ENCODE data around the gene TRMT11. TPM values are rescaled to one million over a fixed set of nuclear protein-coding genes. Genes with fewer than 3 reads are reported as not detected.

Gene TRMT11
- total RNA-seq, 1 experiment from 2014 or later: 17.9 TPM

DNA sequence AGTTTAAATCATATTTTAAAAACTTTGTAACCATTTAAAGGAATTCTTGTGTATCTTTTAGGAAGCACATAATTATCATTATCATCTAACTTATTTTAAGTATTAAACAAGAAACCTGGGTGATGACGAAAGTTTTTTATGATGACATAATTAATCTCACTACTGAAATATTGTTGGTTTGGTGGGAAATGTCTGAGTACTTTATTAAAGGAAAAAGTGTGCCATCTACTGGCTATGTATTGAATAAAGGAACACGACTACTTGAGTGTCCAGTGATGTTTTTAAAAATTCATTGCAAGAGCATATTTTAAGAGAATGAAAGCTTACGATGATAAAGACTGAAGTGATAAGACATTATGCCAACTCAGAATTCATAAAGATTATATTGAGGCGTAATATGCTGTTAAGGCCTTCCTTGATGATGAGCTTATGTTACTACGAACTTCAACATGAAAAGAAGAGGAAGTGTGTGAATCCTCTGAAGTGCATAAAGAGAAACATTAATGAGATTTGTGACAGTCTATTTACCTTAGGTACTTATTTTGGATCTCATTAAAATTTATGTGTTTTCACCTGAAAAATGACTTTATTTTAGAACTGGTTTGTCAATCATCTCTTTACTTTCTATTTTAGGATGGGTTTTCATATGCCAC, 12.0 kb upstream of the TRMT11 start:
- CTCF ChIA-PET: interaction anchor here (0.6 to 1.7 kb wide), 4 partner anchors 18 to 197 kb away, joined by 3 to 6 read pairs (median 4); partner anchors contain the start of genes HINT3 and NCOA7
- Histone ChIP-seq H3K4me3 (ENCODE audit: low read length) (no peak overlapping the region), H3K9me3 (ENCODE audit: low read length) (no peaks in the 10 kb centered on the region), H2AFZ (ENCODE audit: low read length) (no peak overlapping the region), H3K79me2 (ENCODE audit: low read length) (no peaks in the 10 kb centered on the region), H3K36me3 (ENCODE audit: low read depth, low read length) (no peaks in the 10 kb centered on the region), H3K27me3 (ENCODE audit: low read length) (no peaks in the 10 kb centered on the region), H3K27ac (ENCODE audit: low read length) (no peak overlapping the region), H4K20me1 (ENCODE audit: low read length) (no peaks in the 10 kb centered on the region), H3F3A (ENCODE audit: low read length, unreplicated experiment) (no peaks in the 10 kb centered on the region), H3K9ac (ENCODE audit: low read length) (no peak overlapping the region), H3K4me1 (ENCODE audit: insufficient read depth, low read length) (peaks cover 12% of the 10 kb centered on the region), H3K9me2 (replicated peaks; ENCODE audit: low read length) (no peaks in the 10 kb centered on the region), H3K4me2 (ENCODE audit: low read length) (no peak overlapping the region)
- POLR2A ChIA-PET (ENCODE audit: unreplicated experiment): no interaction called here
- TF ChIP-seq CTCF (conservative IDR thresholded peaks at IDR 0.05; ENCODE audit: low read depth, low read length) (peak; percentile 75), EZH2 (IDR thresholded peaks at IDR 0.05; ENCODE audit: low read length, unreplicated experiment) (no peak), EZH2phosphoT487 (IDR thresholded peaks at IDR 0.05; ENCODE audit: borderline replicate concordance, low read length) (no peak)
- intact Hi-C loops (cut with micrococcal nuclease): loop anchor here (1.0 to 5.0 kb wide), 4 partner anchors 17 to 662 kb away; no protein-coding TSS in a partner anchor
- no TSS peak for BruUV-seq (replicated peaks)
- DNase-seq (peak; percentile 61), ATAC-seq (no peak; the same call in 1 of the 2 replicates)

DNA sequence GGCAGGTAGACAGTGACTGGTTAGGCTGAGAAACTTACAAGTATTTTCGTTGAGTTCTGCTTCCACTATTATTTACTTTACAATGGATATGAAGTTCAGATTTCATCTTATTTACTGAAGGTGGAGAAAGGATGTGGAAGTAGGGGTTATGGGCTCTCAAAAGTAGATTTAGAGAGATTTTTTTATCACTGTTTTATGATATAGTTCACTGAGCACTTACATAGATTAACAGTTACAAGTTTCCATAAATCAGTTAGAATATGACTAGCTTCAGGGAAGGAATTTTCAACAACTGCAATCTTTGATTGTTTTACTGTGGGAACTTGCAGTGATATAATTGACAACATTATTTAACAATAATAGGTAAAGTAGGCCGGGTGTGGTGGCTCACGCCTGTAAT, 7.2 kb upstream of the TRMT11 start:
- Histone ChIP-seq H3K9me3 (ENCODE audit: low read length) (no peaks in the 10 kb centered on the region), H3K9me2 (replicated peaks; ENCODE audit: low read length) (no peaks in the 10 kb centered on the region), H3K4me3 (ENCODE audit: low read length) (no peak overlapping the region), H3K79me2 (ENCODE audit: low read length) (no peaks in the 10 kb centered on the region), H3K4me2 (ENCODE audit: low read length) (peak overlapping the region; percentile 45), H3K27ac (ENCODE audit: low read length) (peak overlapping the region; percentile 50), H3K36me3 (ENCODE audit: low read depth, low read length) (no peaks in the 10 kb centered on the region), H3K4me1 (ENCODE audit: insufficient read depth, low read length) (peaks cover 24% of the 10 kb centered on the region), H4K20me1 (ENCODE audit: low read length) (no peaks in the 10 kb centered on the region), H2AFZ (ENCODE audit: low read length) (no peak overlapping the region), H3F3A (ENCODE audit: low read length, unreplicated experiment) (no peaks in the 10 kb centered on the region), H3K9ac (ENCODE audit: low read length) (no peak overlapping the region), H3K27me3 (ENCODE audit: low read length) (no peaks in the 10 kb centered on the region)
- DNase-seq (no peak), ATAC-seq (peak; percentile 89)
- BruUV-seq (replicated peaks): no TSS peak
- TF ChIP-seq EZH2 (IDR thresholded peaks at IDR 0.05; ENCODE audit: low read length, unreplicated experiment) (no peak), EZH2phosphoT487 (IDR thresholded peaks at IDR 0.05; ENCODE audit: borderline replicate concordance, low read length) (no peak), CTCF (conservative IDR thresholded peaks at IDR 0.05; ENCODE audit: low read depth, low read length) (no peak)
- ChIA-PET CTCF (no interaction called here), POLR2A (ENCODE audit: unreplicated experiment) (no interaction called here)
- intact Hi-C loops (cut with micrococcal nuclease): no loop called here

- no peaks in the 10 kb centered on the region for H3K9me3 ChIP-seq (ENCODE audit: low read length)
- no peak for TF ChIP-seq CTCF (conservative IDR thresholded peaks at IDR 0.05; ENCODE audit: low read depth, low read length)
- TF ChIP-seq EZH2phosphoT487 (IDR thresholded peaks at IDR 0.05; ENCODE audit: borderline replicate concordance, low read length): no peak
- no peak for TF ChIP-seq EZH2 (IDR thresholded peaks at IDR 0.05; ENCODE audit: low read length, unreplicated experiment)
- H3K79me2 ChIP-seq (ENCODE audit: low read length): peaks cover 18% of the 10 kb centered on the region
- H4K20me1 ChIP-seq (ENCODE audit: low read length): no peaks in the 10 kb centered on the region
- no peak overlapping the region for H2AFZ ChIP-seq (ENCODE audit: low read length)
- ChIA-PET CTCF (no interaction called here), POLR2A (ENCODE audit: unreplicated experiment) (no interaction called here)
- ATAC-seq (no peak), DNase-seq (no peak)
- peaks cover 31% of the 10 kb centered on the region for H3K4me1 ChIP-seq (ENCODE audit: insufficient read depth, low read length)
- no TSS peak for BruUV-seq (replicated peaks)
- no peak overlapping the region for H3K4me2 ChIP-seq (ENCODE audit: low read length)
- H3K36me3 ChIP-seq (ENCODE audit: low read depth, low read length): no peaks in the 10 kb centered on the region
- no peak overlapping the region for H3K27ac ChIP-seq (ENCODE audit: low read length)
- intact Hi-C loops (cut with micrococcal nuclease): no loop called here
- H3K9me2 ChIP-seq (replicated peaks; ENCODE audit: low read length): no peaks in the 10 kb centered on the region
- no peak overlapping the region for H3K9ac ChIP-seq (ENCODE audit: low read length)
- H3F3A ChIP-seq (ENCODE audit: low read length, unreplicated experiment): no peaks in the 10 kb centered on the region
- no peak overlapping the region for H3K4me3 ChIP-seq (ENCODE audit: low read length)
- no peaks in the 10 kb centered on the region for H3K27me3 ChIP-seq (ENCODE audit: low read length)
Observed at GRCh38 chr6:125981571-125982185, 4.7 kb upstream of the TRMT11 start.
